Gastrocnemius medialis (tissue), 4 donors: ENCODE results near the gene PTH1R.

Source experiments
- POLR2A ChIP-seq, 2 donors: fragments of 450-650 bp; IDR thresholded peaks; one replicate each; pipeline ENCODE4 v1.6.1; 2017; ENCODE audit warnings: antibody characterized with exemption in 2 of 2, mild to moderate bottlenecking in 2 of 2, moderate library complexity in 2 of 2
- TF ChIP-seq, protein P1 (sequence below), 5 experiments: fragments of 450-650 bp in 3 of 5; fragments of 200-600 bp in 2 of 5; sonication (generic) in 2 of 5; IDR thresholded peaks in 4 of 5; conservative IDR thresholded peaks in 1 of 5; 1 replicate in 4 of 5; 2 replicates in 1 of 5; pipeline ENCODE4 v1.5.1; 2016 to 2019; ENCODE audit warnings: antibody characterized with exemption in 5 of 5, mild to moderate bottlenecking in 3 of 5, moderate library complexity in 3 of 5

DNA sequence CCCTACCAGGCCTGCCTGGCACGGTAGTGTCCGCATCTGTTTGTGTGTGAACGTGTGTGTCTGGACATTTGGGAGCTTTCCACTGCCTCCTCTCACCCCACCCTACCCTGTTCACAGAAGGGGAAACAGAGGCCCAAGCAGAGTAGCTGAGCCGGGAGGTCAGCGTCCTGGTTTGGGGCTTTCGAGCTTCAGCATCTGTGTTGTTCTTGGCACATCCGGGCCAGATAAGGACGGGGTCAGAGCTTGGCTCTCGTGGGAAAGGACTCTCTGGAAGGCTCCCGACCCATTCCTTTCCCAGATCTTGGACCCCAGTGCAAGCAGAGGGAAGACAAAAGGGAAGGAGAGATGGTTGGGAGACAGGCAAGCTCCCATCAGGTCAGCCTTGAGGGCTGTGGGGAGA is 6.3 kb upstream of the PTH1R start:
- TF ChIP-seq, protein P1, sequence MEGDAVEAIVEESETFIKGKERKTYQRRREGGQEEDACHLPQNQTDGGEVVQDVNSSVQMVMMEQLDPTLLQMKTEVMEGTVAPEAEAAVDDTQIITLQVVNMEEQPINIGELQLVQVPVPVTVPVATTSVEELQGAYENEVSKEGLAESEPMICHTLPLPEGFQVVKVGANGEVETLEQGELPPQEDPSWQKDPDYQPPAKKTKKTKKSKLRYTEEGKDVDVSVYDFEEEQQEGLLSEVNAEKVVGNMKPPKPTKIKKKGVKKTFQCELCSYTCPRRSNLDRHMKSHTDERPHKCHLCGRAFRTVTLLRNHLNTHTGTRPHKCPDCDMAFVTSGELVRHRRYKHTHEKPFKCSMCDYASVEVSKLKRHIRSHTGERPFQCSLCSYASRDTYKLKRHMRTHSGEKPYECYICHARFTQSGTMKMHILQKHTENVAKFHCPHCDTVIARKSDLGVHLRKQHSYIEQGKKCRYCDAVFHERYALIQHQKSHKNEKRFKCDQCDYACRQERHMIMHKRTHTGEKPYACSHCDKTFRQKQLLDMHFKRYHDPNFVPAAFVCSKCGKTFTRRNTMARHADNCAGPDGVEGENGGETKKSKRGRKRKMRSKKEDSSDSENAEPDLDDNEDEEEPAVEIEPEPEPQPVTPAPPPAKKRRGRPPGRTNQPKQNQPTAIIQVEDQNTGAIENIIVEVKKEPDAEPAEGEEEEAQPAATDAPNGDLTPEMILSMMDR (IDR thresholded peaks at IDR 0.05 in 4 of 5, conservative IDR thresholded peaks at IDR 0.05 in 1 of 5) = no peak
- no peak for TF ChIP-seq POLR2A (IDR thresholded peaks at IDR 0.05)
